GM19372 (cell line): ENCODE results near the gene CFAP74.

Source experiments
- ATAC-seq: cut with Tn5 transposase; IDR thresholded peaks from one replicate; pipeline ENCODE4 v1.9.1; 2021; ENCODE audit warnings: mild to moderate bottlenecking, low read depth, moderate library complexity; ENCODE audit not compliant: unreplicated experiment

The CFAP74 gene

DNA sequence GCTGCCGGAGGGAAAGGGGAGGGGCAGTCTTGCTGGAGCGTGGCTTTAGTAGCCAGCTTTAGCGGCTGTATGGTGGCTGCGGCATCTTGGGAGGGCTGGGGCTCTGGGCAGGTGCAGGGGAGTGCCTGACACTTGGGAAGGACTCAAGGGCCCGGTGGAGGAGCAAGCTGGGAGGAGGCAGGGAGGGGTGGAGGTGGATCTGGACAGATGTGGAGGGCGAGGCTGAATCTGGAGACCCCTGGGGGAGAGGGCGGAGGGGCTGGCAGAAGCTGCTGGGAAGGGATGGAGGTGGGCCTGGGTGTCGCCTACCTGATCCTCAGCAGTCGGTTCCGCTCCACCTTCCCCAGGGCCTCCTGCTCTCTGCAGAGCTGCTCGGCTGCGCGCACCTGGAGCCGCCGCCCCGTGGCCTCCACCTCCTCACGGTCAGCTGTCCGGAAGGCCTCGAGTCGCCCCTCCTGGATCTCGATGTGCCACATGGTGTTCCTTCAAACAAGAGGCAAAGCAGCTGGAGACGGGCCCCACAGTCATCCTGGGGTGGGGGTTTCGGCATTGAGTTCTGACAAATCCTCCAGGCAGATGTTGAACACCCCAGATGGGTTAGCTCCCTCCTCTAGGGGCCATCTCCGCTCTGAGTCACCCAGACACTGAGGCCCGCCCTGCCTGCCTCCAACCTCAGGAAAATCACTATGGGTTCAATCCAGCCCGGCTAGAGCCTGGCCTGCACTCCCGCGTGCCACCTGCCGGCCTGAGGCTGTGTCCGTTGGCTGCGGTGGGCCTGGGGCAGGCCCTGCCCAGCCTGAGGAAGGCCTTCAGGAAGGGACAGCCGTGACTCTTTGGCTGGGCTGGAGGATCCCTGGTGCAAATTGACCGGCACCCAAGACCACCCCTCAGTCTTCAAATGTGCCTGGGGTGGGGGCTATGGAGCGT, 29.6 kb downstream of the CFAP74 start:
- ATAC-seq = no peak

- no peak for ATAC-seq
Measured at GRCh38 chr1:1972976-1973715, 30.4 kb downstream of the CFAP74 start.

GRCh38 chr1:1971688-1972087, 31.9 kb downstream of the CFAP74 start:
- no peak for ATAC-seq

- no peak for ATAC-seq
Measured at GRCh38 chr1:1971017-1971416, 32.6 kb downstream of the CFAP74 start.

DNA sequence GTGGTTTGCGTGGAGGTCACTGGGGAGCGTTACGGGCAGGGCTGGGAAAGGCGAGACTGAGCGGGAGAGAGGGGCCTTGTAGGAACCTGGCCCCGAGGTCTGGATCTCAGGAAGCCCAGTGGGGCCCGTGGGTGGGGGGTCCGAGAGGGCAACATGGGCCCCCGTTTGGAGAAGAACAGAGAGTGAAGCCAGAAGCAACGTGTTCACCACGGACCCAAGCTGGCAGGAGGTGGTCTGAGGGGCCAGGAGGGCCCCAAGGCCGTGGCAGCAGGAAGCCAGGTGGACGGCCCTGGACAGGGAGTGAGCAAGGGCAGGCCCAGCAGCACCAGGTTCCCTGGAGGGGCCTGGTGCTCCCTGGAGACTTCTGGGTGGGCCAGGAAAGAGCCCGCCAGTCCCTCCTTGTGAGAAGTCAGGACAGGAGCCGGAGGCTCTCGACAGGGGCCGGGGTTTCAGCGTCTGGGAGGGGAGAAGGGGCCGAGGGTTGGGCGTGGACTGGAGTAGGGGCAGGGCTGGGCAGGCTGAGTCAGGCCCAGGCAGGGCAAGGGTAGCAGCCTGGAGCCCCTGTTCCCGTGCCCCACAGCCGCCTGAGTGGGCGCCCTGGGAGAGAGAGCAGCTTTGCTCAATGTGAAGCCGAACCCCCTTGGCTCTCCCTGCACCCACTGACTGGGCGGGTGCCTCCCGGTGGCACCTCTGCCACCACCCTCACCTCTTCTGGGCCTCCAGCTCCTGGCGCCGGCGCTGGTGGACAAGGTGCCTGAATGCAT, 33.5 kb downstream of the CFAP74 start:
- no peak for ATAC-seq

DNA sequence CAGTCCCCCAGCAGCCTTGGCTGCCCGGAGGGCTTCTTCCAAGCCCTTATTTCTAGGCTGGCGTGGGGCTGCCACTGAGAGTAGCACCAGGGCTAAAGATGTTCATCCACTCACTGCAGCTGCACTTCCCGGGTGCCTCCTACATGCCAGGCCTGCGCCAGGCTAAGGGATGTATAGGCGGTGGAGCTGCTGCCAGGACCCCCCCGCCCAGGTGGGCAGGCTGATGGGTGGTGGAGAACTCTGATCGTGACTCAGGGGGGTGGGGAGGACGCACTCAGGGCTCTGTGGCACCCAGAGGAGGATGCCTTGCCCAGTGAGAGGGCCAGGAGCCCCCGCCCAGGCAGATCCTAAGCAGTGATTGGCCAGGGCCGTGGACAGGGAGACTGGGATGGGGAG, 34.1 kb downstream of the CFAP74 start:
- no peak for ATAC-seq

GRCh38 chr1:1968767-1969504, 34.6 kb downstream of the CFAP74 start:
- no peak for ATAC-seq

GRCh38 chr1:1967879-1968278, 35.7 kb downstream of the CFAP74 start:
- no peak for ATAC-seq

GRCh38 chr1:1967151-1967550, 36.4 kb downstream of the CFAP74 start:
- ATAC-seq = no peak

DNA sequence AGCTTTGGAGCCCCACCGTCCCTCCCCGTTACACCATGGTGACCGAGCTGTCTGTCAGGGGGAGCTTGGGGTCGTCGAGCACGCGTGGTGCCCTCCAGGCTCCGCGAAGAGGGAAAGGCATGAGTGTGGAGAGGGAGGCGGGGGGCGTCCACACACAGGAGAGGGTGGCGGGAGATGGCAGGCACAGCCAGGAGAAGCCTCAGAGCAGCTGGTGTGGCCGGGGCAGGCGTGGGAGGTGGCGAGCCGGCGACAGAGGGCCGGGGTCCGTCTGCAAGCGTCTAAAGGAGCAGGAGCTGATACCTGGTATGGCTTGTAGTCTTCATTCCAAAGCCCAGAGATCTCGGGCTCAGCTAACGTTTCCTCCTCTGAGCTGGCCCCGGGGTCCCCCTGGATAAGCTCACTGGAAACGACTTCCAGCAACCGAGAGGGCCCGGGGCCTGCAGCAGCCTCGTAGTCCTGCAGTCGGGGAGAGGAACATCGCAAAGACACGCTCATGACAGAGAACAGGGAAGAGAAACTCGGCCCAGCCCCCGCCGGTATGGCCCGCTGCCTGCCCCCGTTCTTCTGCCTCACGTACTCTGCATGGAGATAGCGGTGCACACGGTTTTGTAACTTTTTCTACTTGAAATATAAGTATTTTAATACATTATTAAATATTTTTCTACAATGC, 37.4 kb downstream of the CFAP74 start:
- no peak for ATAC-seq

- no peak for ATAC-seq
Measured at GRCh38 chr1:1965546-1965945, 38.0 kb downstream of the CFAP74 start.

- no peak for ATAC-seq
Measured at GRCh38 chr1:1964811-1965210, 38.8 kb downstream of the CFAP74 start.

DNA sequence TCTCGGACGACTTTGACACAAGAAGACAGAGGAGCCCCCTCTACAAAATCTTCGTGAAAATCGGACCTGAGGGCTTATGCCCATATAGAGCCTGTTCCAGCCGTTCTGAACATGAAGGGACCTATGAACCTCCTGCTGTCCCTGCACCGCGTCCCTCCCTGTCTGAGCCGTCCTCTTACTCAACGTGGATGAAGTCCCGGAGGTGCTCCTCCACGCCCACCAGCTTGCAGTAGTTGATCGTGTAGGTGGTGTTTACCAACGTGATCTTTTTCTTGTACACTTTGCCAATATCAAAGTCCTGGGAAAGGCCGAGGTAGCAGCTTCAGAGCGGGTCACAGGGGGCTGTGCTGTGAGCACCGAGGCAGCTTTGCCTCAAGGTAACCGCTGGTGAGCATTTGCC, 40.0 kb downstream of the CFAP74 start:
- no peak for ATAC-seq

DNA sequence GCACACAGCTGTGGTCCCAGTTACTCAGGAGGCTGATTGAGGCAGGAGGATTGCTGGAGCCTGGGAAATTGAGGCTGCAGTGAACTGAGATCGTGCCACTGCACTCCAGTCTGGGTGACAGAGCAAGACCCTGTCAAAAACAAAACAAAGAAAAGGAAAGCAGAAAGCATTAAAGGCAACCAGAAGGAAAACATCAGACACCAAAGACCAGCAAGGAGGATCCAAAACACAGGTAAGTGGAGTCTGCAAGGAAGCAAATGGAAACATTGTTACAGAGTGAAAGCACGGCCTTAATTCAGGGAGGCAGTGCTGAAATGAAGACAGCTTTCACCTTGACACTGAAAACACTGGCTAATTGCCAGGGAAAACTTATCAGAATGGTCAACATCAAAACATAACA, 40.8 kb downstream of the CFAP74 start:
- no peak for ATAC-seq

DNA sequence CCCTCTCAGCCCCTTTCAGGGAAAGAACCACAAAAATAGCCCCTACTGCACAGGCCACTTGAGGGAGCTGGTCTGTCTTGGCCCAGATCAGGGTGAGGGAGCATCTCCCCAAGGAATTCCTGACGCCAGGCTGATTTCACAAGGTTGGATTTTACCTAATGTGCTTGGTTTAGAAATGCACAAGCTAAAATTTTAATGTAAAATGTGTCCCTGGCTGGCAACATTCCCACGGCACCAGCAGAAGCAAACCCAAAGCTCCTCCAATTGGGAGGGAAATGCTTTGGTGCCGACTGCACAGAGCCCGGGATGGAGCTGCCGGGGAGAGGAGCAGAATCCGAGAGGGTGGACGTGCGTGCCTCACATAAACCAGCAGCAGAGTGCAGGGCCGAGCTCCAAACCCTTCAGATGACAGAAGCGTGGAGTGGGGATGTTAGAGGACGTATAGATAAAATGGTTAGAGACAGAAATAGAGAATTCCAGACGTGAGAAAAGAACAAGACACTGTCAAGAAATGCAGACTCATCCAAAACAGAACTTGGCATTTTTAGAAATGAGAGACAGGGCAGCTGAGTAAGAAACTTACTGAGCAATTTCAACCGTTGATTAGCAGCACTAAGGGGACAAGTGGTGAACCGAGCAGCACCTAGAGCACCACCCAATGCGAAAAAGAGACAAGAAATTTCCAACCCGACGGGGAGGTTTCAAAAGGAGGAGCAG, 42.9 kb downstream of the CFAP74 start:
- no peak for ATAC-seq

GRCh38 chr1:1959840-1960479, 43.6 kb downstream of the CFAP74 start:
- ATAC-seq = no peak

DNA sequence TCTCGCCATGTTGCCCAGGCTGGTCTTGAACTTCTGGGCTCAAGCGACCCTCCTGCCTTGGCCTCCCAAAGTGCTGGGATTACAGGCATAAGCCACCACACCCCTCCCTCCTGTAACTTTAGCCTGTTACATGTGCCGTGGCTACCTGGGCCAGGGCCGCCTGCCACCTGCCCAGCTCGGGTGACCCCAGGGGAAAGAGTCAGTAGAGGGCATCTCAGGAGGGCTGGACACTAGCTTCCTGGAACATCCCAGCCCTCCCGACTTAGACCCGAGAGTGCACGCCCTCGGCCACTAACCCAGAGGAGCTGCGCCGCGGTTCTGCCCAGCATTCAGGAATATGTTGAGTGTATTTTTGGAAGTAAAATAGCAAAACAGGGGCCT, 44.1 kb downstream of the CFAP74 start:
- no peak for ATAC-seq

DNA sequence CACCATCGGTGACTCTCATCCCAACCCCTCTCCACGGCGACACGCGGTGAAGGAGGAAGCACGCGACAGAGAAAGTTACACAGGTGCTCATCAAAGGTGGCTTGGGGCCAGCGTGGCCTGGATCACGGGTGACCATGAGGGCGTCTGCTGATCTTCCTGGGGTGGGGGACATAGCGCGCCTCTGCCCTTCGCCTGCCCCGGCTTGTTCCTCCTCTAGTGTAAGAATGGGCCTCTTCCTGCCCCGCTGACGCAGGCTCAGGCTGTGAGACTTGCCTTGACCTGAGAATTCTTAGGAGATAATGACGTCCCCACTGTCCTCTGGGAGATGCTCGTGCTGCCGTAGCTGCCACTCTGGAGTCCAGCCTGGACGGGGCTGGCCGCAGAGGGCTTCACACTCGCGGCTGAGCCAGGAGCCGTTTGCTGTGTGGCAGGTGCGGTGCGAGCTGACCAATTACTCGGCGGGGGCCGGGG, 45.5 kb downstream of the CFAP74 start:
- no peak for ATAC-seq

- no peak for ATAC-seq
Measured at GRCh38 chr1:1957533-1957961, 46.0 kb downstream of the CFAP74 start.
